Endothelial cell of umbilical vein (primary cell): ENCODE measurements around the gene AKR7A3. TPM values are rescaled to one million over a fixed set of nuclear protein-coding genes. Genes with fewer than 3 reads are reported as not detected.

Source experiments
- BruUV-seq: library from RNA; stranded (reverse); fragments of 400-500 nt; replicated peaks from 2 replicates; lab custom pipeline; 2021; lab: Mats Ljungman, UMichigan
- CTCF ChIA-PET: fragments of 300-600, 350-600 bp; sonication (Branson Sonifier 250); formaldehyde crosslinking; loops from one replicate; lab custom pipeline; 2021; ENCODE audit warnings: antibody characterized with exemption, inconsistent platforms; lab: Charles Lee
- POLR2A ChIA-PET: fragments of 300-600, 350-600 bp; sonication (Branson Sonifier 250); formaldehyde crosslinking; loops from one replicate; lab custom pipeline; 2021; ENCODE audit warnings: antibody characterized with exemption, inconsistent platforms; lab: Charles Lee
- DNase-seq: peaks from one replicate; pipeline ENCODE4 v3.0.0-alpha.2; 2011; ENCODE audit warnings: low read depth, low spot score
- FAIRE-seq: peaks from 2 replicates; lab custom pipeline; 2011; peaks lifted over from hg19 to GRCh38; lab: Jason Lieb, UNC
- H2AFZ ChIP-seq: 2 replicates; pipeline ENCODE4 v1.6.0; 2012; ENCODE audit warnings: low read depth, low read length, control low read depth, inconsistent platforms
- H3K27ac ChIP-seq: 2 replicates; pipeline ENCODE4 v1.5.1; 2011; ENCODE audit warnings: low read depth, mild to moderate bottlenecking, control low read depth, low read length, moderate library complexity; ENCODE audit not compliant: insufficient read depth
- H3K27me3 ChIP-seq, 2 experiments: 2 replicates each; pipeline versions ENCODE4 v1.6.0 to v1.6.1; 2011; ENCODE audit warnings: low read length in 2 of 2, mixed read lengths in 1 of 2; ENCODE audit not compliant: control insufficient read depth in 2 of 2, insufficient read depth in 2 of 2
- H3K36me3 ChIP-seq, 2 experiments: 2 replicates in 1 of 2; 3 replicates in 1 of 2; pipeline ENCODE4 v1.5.1; 2011; ENCODE audit warnings: low read length in 2 of 2, mild to moderate bottlenecking in 1 of 2, moderate library complexity in 1 of 2; ENCODE audit not compliant: control insufficient read depth in 2 of 2, insufficient read depth in 2 of 2; ENCODE audit errors: extremely low read depth in 1 of 2
- H3K4me1 ChIP-seq: 3 replicates; pipeline ENCODE4 v1.5.1; 2011; ENCODE audit warnings: mild to moderate bottlenecking, low read length; ENCODE audit not compliant: control insufficient read depth, insufficient read depth; ENCODE audit errors: extremely low read depth
- H3K4me2 ChIP-seq: 2 replicates; pipeline ENCODE4 v1.6.1; 2011; ENCODE audit warnings: low read length, control low read depth, mixed read lengths; ENCODE audit not compliant: insufficient read depth
- H3K4me3 ChIP-seq, 3 experiments: fragments of 200-600 bp in 1 of 3; sonication (generic), shearing (Covaris generic) in 1 of 3; replicated peaks in 1 of 3; 2 replicates each; pipeline ENCODE4 v1.5.1; 2011 to 2016; ENCODE audit warnings: control low read depth in 3 of 3, low read length in 3 of 3, mild to moderate bottlenecking in 2 of 3, inconsistent platforms in 1 of 3, low read depth in 1 of 3, moderate library complexity in 1 of 3; ENCODE audit not compliant: insufficient read depth in 1 of 3
- H3K79me2 ChIP-seq: 2 replicates; pipeline ENCODE4 v1.6.0; 2012; ENCODE audit warnings: low read length, inconsistent platforms; ENCODE audit not compliant: control insufficient read depth, insufficient read depth
- H3K9ac ChIP-seq: replicated peaks from 2 replicates; pipeline ENCODE3; 2011; ENCODE audit warnings: low read length, control low read depth; ENCODE audit not compliant: insufficient read depth; ENCODE audit errors: extremely low read depth
- H3K9me1 ChIP-seq: replicated peaks from 3 replicates; pipeline ENCODE4 v1.6.0; 2011; ENCODE audit warnings: mild to moderate bottlenecking, low read length; ENCODE audit not compliant: control insufficient read depth, insufficient read depth; ENCODE audit errors: extremely low read depth
- H3K9me3 ChIP-seq: replicated peaks from 2 replicates; pipeline ENCODE4 v1.5.1; 2012; ENCODE audit warnings: low read length, inconsistent platforms; ENCODE audit not compliant: control insufficient read depth, insufficient read depth
- H4K20me1 ChIP-seq: replicated peaks from 2 replicates; pipeline ENCODE3; 2011; ENCODE audit warnings: mild to moderate bottlenecking, low read length; ENCODE audit not compliant: control insufficient read depth, insufficient read depth; ENCODE audit errors: extremely low read depth
- CTCF ChIP-seq, 2 donors: IDR thresholded peaks; 1 replicate in 1 of 2; 2 replicates in 1 of 2; pipeline ENCODE4 v1.5.1; 2011; ENCODE audit warnings: low read length in 2 of 2, mild to moderate bottlenecking in 2 of 2, moderate library complexity in 2 of 2, control low read depth in 1 of 2, inconsistent platforms in 1 of 2, low read depth in 1 of 2; ENCODE audit not compliant: insufficient read depth in 1 of 2; ENCODE audit errors: extremely low read depth in 1 of 2
- EZH2 ChIP-seq: IDR thresholded peaks from 2 replicates; pipeline ENCODE4 v1.6.1; 2012; ENCODE audit warnings: borderline replicate concordance, low read depth, mild to moderate bottlenecking, moderate library complexity, low read length, inconsistent platforms; ENCODE audit not compliant: severe bottlenecking
- FOS ChIP-seq: IDR thresholded peaks from 2 replicates; pipeline ENCODE4 v1.6.1; 2011; ENCODE audit warnings: mild to moderate bottlenecking, low read length, moderate library complexity, borderline replicate concordance; ENCODE audit not compliant: insufficient read depth
- GATA2 ChIP-seq: IDR thresholded peaks from 2 replicates; pipeline ENCODE4 v1.7.0; 2011; ENCODE audit warnings: low read depth, mild to moderate bottlenecking, moderate library complexity, mixed read lengths, low read length; ENCODE audit not compliant: insufficient read length, insufficient read depth
- JUN ChIP-seq: IDR thresholded peaks from 2 replicates; pipeline ENCODE4 v1.6.1; 2011; ENCODE audit warnings: borderline replicate concordance, low read depth; ENCODE audit not compliant: insufficient read length, insufficient read depth
- MAX ChIP-seq: IDR thresholded peaks from 2 replicates; pipeline ENCODE4 v1.6.1; 2011; ENCODE audit not compliant: insufficient read depth, insufficient read length
- MYC ChIP-seq: IDR thresholded peaks from one replicate; pipeline ENCODE4 v1.6.1; 2011; ENCODE audit warnings: mild to moderate bottlenecking, low read depth, low read length
- POLR2A ChIP-seq: IDR thresholded peaks from 2 replicates; pipeline ENCODE4 v1.6.1; 2012; ENCODE audit warnings: low read depth, mild to moderate bottlenecking, control low read depth, low read length
- POLR2AphosphoS5 ChIP-seq: IDR thresholded peaks from 2 replicates; pipeline ENCODE4 v1.6.1; 2012; ENCODE audit warnings: low read depth, mild to moderate bottlenecking, control low read depth, low read length, moderate library complexity; ENCODE audit not compliant: insufficient read depth
- dilution Hi-C: fragments of 300-500 bp; cut with MboI; formaldehyde crosslinking; loops from one replicate; pipeline ENCODE4 v1.15.0; 2019; ENCODE audit warnings: low sequenced_read_pairs; ENCODE audit not compliant: extremely low pct_ligation_motif_present
- intact Hi-C: fragments of 100-400 bp; cut with micrococcal nuclease; formaldehyde crosslinking; loops from one replicate; pipeline ENCODE4 v1.10.0; 2022
- polyA plus RNA-seq, 4 experiments: library from polyadenylated mRNA; depleted of rRNA in 3 of 4; stranded (reverse) in 3 of 4; unstranded in 1 of 4; fragments of >200 nt; gene quantifications; 2 replicates each; pipeline versions ENCODE4 v1.2.1 to v1.2.3, GENCODE V29; 2011 to 2012; ENCODE audit warnings: missing spikeins in 1 of 4
- total RNA-seq: library from RNA; stranded (reverse); gene quantifications from 2 replicates; pipeline ENCODE4 v1.2.3, GENCODE V29; 2021

Gene AKR7A3
- total and polyA plus RNA-seq, 2 donors (not counting 3 experiments of a cell fraction or from before 2014, with no cell fraction given), result 0.49 to 0.50 TPM

GRCh38 chr1:19330449-19331135, 42.0 kb upstream of the AKR7A3 start:
- FAIRE-seq, result no peak
- Histone ChIP-seq H3K9me3 (no peaks in the 10 kb centered on the region), H3K36me3 (peaks cover 1 to 24% of the 10 kb centered on the region in 2 experiments), H3K27ac (no peak overlapping the region), H3K4me2 (no peak overlapping the region), H3K9me1 (no peaks in the 10 kb centered on the region), H3K9ac (no peak overlapping the region), H3K4me1 (no peaks in the 10 kb centered on the region), H3K79me2 (no peaks in the 10 kb centered on the region), H4K20me1 (no peaks in the 10 kb centered on the region), H2AFZ (no peak overlapping the region), H3K4me3 (no peak overlapping the region), H3K27me3 (no peaks in the 10 kb centered on the region)
- dilution Hi-C loops (no loop called here), intact Hi-C loops (no loop called here)
- ChIA-PET POLR2A (interaction anchor here (0.6 kb wide), 1 partner anchor 332 kb away, joined by 5 read pairs; no protein-coding TSS in a partner anchor), CTCF (interaction anchor here (1.4 to 2.5 kb wide), 2 partner anchors 8 to 321 kb away, joined by 4 to 10 read pairs; no protein-coding TSS in a partner anchor)
- no TSS peak for BruUV-seq
- TF ChIP-seq MAX (no peak), EZH2 (no peak), MYC (no peak), JUN (no peak), FOS (no peak)
- no peak for DNase-seq

- no peaks in the 10 kb centered on the region for H3K79me2 ChIP-seq
- H3K27me3 ChIP-seq, result no peaks in the 10 kb centered on the region
- H4K20me1 ChIP-seq, result no peaks in the 10 kb centered on the region
- H2AFZ ChIP-seq, result no peak overlapping the region
- no peak overlapping the region for H3K9ac ChIP-seq
- H3K27ac ChIP-seq, result no peak overlapping the region
- H3K9me1 ChIP-seq, result no peaks in the 10 kb centered on the region
- intact Hi-C loops (no loop called here), dilution Hi-C loops (no loop called here)
- DNase-seq (no peak), FAIRE-seq (peak; percentile 18)
- ChIA-PET CTCF (interaction anchor here (1.1 to 2.5 kb wide), 4 partner anchors 9 to 332 kb away, joined by 3 to 10 read pairs (median 4); no protein-coding TSS in a partner anchor), POLR2A (no interaction called here)
- no peaks in the 10 kb centered on the region for H3K9me3 ChIP-seq
- TF ChIP-seq EZH2 (no peak), CTCF (IDR thresholded peaks at IDR 0.05; ENCODE audit: extremely low read depth in 1 of 2, insufficient read depth in 1 of 2, low read depth in 1 of 2, low read length in 2 of 2) (no peak), MAX (no peak), MYC (no peak), POLR2A (no peak), POLR2AphosphoS5 (no peak), JUN (no peak), GATA2 (no peak), FOS (no peak)
- H3K36me3 ChIP-seq, result peaks cover 4 to 24% of the 10 kb centered on the region in 2 experiments
- H3K4me1 ChIP-seq, result no peaks in the 10 kb centered on the region
- BruUV-seq, result no TSS peak
- no peak overlapping the region for H3K4me3 ChIP-seq
- H3K4me2 ChIP-seq, result no peak overlapping the region
These were observed 41.0 kb upstream of the AKR7A3 start for GRCh38 chr1:19329611-19330010.
